Measurements from ENCODE around the gene PHF21B.

- no peak for TF ChIP-seq POLR2A (IDR thresholded peaks at IDR 0.05; ENCODE audit: low read depth, low read length)
- no peak for TF ChIP-seq CTCF (IDR thresholded peaks at IDR 0.05; ENCODE audit: extremely low read depth in 1 of 2, insufficient read depth in 1 of 2, low read depth in 1 of 2, low read length in 2 of 2)
- no peak for TF ChIP-seq MAX (IDR thresholded peaks at IDR 0.05; ENCODE audit: insufficient read depth, insufficient read length)
- no peak for TF ChIP-seq EZH2 (IDR thresholded peaks at IDR 0.05; ENCODE audit: borderline replicate concordance, low read depth, low read length, severe bottlenecking)
Observed at GRCh38 chr22:44964722-44965078, 45.1 kb downstream of the PHF21B start.
